Stomach (tissue), 4 donors: ENCODE results near the gene PTPRC.

Source experiments
- EP300 ChIP-seq: sonication (generic); formaldehyde crosslinking; IDR thresholded peaks from one replicate; pipeline ENCODE4 v1.6.1; 2017; ENCODE audit warnings: antibody characterized with exemption
- POLR2A ChIP-seq, 4 donors: fragments of 450-650 bp; IDR thresholded peaks; one replicate each; pipeline ENCODE4 v1.6.1; 2016; ENCODE audit warnings: antibody characterized with exemption in 4 of 4, control low read depth in 2 of 4, mild to moderate bottlenecking in 1 of 4, moderate library complexity in 1 of 4
- POLR2AphosphoS5 ChIP-seq, 3 donors: sonication (generic); formaldehyde crosslinking; IDR thresholded peaks; one replicate each; pipeline ENCODE4 v1.6.1; 2016; ENCODE audit warnings: antibody characterized with exemption in 3 of 3
- TF ChIP-seq, protein P1 (sequence below), 7 experiments: fragments of 450-650 bp in 4 of 7; fragments of 200-600 bp in 3 of 7; sonication (generic) in 3 of 7; IDR thresholded peaks; one replicate each; pipeline ENCODE4 v1.5.1; 2016 to 2019; ENCODE audit warnings: antibody characterized with exemption in 7 of 7, control low read depth in 2 of 7, mild to moderate bottlenecking in 1 of 7

DNA sequence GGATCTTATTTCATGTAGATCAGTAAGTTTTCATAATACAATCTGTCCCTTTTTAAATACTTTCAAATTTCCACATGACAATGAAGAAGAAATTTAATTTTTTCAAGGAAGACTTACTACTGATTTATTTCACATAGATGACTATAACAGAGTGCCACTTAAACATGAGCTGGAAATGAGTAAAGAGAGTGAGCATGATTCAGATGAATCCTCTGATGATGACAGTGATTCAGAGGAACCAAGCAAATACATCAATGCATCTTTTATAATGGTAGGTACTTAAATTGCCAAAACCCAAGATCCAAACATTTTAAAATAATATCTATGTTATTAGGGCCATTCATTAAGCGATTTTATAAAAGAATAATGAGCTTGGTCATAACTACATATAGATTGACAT lies 110.4 kb downstream of the PTPRC start:
- TF ChIP-seq, protein P1, sequence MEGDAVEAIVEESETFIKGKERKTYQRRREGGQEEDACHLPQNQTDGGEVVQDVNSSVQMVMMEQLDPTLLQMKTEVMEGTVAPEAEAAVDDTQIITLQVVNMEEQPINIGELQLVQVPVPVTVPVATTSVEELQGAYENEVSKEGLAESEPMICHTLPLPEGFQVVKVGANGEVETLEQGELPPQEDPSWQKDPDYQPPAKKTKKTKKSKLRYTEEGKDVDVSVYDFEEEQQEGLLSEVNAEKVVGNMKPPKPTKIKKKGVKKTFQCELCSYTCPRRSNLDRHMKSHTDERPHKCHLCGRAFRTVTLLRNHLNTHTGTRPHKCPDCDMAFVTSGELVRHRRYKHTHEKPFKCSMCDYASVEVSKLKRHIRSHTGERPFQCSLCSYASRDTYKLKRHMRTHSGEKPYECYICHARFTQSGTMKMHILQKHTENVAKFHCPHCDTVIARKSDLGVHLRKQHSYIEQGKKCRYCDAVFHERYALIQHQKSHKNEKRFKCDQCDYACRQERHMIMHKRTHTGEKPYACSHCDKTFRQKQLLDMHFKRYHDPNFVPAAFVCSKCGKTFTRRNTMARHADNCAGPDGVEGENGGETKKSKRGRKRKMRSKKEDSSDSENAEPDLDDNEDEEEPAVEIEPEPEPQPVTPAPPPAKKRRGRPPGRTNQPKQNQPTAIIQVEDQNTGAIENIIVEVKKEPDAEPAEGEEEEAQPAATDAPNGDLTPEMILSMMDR (IDR thresholded peaks at IDR 0.05): no peak
- TF ChIP-seq POLR2A (IDR thresholded peaks at IDR 0.05) (no peak), EP300 (no peak), POLR2AphosphoS5 (IDR thresholded peaks at IDR 0.05) (no peak)
